ENCODE data around the gene TAF15.
A peak's percentile ranks its signal among the peaks of the same experiment; 100 is the strongest.

Gene TAF15

DNA sequence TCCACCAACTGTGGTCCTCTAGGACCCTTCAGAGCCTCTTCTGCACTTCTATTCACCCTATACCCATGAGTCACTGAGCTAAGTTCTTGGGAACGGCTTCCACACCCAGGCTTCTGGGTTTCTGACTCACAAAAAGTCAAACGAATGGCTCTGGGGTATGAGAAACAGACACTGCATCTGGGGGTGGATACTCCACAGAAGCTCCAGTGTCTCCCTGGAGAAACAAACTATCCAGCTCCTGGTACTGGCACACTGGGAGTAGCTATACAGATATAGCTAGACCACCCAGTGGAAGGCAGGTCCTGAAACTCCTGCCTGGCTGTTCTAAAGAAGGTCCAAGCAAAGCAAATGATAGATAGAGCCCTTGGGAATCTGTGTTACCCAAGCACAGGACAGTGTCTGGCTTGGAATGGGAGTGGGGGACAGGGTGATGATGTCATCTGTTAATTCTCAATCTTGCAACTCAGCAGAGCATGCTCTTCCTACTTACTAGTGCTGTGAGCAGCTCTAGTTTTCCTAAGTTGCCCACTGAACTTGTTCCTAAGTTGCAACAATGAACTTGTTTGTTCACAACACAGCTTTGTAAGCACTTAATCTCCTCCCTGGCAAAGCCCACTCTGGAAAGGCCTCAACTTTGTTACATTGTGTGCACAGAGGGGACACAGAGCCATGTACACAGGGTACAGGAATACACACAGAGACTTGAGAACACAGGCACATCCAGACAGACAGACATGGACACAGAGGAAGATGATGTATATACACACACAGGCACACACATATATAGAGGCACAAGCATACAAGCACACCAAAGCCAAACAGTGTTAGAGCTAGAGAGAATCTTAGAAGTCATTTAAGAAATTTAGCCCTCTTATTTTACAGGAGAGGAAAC, 20.6 kb upstream of the TAF15 start:
- DNase-seq (ENCODE audit: low spot score): peak; percentile 92

DNA sequence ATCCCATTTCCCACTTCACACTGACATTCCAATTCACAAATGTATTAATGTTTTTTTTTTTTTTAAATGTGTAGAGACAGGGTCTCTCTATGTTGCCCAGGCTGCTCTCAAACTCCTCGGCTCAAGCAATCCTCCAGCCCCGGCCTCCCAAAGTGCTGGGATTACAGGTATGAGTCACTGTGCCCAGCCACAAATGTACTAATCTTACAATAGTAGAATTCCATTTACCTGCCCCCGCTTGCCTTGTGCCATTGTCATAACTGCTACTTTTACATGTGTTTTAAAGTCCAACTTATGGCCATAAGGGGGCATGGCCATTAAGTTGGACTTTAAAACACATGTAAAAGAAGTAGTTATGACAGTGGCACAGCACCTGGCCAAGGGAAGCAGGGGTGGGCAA, 18.4 kb upstream of the TAF15 start:
- DNase-seq (ENCODE audit: low spot score): no peak

DNA sequence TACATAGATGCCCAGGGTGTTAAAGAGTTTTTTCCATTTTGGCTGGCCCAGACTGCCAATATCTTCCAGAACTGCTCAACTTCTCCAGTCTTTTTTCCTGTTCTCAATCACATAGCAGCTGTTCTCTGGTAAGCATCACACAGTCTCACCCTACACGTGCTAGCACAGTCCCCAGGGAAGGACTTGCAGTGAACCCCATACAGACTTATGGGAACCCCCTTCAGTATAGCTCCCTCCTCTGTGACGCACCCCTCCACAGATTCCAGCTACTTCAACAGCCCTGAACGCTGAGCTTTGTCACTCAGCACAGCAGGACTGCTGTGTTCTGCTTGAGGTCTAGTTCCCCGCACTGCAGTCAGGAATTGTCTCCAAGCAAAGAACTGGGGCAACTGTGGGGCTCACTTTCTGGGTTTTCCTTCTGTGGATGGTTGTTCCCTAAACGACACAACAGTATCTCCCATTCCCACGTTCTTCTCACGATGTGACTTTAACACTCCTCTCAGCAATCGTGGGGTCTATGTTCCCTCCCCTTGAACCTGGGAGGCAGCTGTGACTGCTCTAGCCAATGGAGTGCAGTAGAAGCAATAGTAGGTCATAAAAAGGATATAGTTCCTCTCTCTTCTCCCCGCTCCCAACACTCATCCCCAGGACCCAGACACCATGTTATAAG, 17.5 kb upstream of the TAF15 start:
- no peak for DNase-seq (ENCODE audit: low spot score)

DNA sequence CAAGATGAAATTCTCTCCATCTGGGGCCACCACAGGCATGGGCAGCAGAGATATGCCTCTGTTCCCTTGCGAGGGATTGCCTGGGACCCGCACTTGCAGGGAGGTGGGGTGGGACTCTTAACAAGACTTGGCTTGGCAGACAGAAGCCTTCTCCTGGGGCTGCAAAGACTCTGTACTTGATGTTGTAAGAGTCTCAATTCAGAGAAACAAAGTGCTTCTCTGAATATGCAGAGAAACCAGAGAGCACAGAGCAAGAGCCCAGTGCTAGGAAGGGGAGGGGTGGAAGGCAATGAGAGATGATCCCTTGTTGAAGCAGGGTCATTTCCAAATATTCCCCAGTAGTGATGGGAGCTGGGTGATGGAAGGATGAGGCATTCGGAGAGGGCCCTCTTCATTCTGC, 16.0 kb upstream of the TAF15 start:
- DNase-seq (ENCODE audit: low spot score): peak; percentile 0

DNA sequence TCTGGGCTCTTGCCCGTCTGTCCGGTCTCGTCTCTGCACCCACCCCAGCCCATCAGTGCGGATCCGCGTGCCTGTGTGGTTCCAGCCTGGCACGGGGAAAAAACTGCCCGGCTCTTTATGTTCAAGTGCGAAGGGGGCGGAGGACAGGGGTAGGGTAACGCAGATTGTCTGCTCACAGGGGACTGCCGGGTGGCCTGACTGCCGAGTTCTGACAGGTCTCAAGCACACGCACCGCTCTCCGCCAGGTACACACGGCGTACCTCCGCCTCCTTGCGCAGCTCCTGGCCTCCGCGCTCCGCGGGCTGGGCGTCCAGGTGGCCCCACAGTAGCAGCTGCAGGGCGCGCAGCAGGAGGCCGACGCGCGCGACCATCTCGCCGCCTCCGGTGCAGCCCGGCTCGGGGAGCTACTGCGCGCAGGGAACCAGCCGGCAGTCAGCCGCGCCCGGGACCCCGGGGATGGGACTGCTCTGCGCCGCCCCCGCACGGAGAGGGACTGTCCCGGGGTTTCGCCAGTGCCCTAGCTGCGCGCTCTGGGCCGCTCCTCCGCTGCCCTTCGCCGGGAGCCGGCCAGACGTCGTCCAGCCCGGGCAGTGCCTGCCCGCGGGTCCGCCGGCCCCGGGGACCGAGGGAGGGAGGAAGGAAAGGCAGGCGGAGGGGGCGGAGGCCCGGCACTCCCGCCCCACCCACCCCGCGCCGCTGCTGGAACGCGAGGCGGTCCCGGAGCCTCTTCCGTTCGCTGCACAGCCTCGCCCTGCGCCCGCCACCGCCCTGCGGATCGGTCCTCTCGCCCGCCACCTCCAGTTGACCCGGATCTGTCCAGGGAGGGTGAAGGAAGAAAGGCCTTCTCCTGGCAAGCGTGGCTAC, 14.0 kb upstream of the TAF15 start, which contains the start of gene MMP28:
Gene MMP28, minus strand, starts transcription at position 635 of the 864 bp plus-strand sequence. Its CDS starts 264 bp downstream, at position 371.
- DNase-seq (ENCODE audit: low spot score): peak; percentile 1

DNA sequence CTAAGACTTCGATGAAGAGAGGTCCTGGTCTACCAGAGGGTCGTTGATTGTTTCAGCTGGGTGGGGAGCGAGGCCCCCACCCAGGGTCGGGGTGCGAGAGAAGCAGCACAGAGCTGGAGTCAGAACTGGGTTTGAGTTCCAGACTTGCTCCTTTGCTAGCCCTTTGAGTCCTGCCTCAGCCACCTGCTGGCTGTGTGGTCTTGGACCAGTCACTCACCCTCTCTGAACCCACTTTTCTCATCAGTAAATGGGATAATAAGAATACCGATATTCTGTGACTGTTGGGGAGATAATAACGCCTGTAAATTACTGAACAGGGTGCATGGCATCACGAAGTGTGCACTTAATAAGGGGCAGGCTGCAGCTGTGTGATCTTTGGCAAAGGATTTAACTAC, 13.4 kb upstream of the TAF15 start:
- no peak for DNase-seq (ENCODE audit: low spot score)

DNA sequence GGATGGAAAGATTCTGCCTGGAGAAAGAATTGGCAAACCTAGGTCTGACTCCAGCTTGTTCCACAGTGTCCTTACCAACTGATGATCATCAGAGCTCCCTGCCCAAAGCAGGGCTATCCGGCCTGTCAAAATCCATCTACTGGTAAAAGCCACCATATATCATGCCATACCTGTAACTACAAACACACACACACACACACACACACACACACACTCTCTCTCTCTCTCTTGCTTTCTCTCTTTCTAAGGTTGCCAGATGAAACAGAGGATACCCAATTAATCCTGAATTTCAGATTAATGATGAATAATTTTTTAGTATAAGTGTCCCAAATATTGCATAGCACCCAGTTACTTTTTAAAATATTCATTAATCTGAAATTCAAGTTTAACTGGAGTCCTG, 12.3 kb upstream of the TAF15 start:
- DNase-seq (ENCODE audit: low spot score): no peak

DNA sequence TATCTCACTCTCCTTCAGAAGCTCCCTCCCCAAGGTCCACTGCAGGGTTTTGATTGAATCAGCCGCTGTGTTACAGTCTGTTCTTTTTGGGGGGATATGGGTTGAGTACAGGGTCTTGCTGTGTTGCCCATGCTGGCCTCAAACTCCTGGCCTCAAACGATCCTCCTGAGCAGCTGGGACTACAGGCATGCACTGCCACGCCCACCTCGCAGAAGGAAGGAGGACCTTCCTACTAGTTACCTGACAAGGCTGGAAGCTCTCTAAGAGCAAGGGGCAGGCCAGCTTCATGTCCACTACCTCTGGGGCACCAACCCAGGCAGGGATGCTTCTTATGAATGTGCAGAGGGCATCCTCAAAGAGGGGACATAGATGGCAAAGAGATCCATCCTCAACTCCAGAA, 11.9 kb upstream of the TAF15 start:
- DNase-seq (ENCODE audit: low spot score): no peak

DNA sequence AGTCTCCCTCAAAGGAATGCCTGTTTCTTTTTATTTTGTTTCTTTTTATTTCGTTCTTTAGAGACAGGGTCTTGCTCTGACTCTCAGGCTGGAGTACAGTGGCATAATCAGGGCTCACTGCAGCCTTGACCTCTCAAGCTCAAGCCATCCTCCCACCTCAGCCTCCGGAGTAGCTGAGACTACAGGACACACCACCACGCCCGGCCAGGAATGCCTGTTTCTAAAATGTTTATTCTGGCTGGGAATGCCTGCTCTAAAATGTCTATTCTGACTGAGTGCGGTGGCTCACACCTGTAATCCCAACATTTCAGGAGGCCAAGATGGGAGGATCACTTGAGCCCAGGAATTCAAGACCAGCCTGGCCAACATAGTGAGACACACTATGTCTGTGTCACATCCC, 11.4 kb upstream of the TAF15 start:
- no peak for DNase-seq (ENCODE audit: low spot score)

DNA sequence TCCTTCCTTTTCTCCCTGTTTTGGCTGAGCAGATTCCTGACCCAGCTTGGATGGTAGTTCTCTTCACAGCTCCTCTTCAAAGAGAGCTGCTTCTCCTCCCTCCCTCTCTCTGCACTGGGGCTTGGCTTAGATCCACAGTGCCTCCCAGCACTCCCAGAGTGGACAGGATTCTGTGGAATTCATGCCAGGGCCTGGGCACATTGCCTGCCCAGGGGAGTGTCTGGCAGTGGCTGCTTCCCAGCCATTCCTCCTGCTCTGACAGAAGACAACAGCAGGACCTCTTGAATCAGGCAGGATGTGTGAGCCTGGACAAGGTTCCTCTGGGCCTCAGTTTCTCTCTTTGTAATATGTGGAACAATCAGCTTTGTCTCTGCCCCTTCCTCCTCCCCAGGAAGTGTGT, 9.3 kb upstream of the TAF15 start:
- DNase-seq (ENCODE audit: low spot score): peak; percentile 87

DNA sequence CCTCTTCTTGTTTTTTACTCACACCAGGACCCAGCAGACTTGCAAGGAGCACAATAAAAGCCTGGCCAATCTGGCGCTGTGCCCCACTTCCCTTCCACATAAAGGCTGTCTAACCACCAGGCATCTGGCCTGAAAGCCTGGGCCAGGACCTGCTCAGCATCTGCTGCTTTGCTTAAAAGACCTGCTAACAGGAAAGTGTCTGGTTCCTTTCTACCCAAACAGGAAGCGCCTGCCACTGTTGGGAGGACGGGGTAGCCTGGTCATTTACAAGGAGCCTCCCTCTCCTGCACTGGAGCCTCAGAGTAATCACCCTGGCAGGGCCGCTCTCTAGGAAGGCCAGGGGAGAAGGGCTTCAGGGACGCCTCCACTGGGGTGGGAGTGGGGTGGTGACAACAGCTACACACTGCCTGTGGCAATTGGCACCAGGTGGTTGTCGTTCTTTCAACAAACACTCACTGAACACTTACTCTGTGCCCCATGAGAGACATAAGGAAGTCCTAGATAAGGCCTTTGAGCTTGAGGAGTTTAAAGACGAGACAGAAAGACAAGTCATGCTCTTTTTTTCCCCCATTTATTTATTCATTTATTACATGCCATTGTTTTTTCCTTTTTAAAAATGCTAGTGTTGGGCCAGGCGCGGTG, 7.6 kb upstream of the TAF15 start:
- no peak for DNase-seq (ENCODE audit: low spot score)

DNA sequence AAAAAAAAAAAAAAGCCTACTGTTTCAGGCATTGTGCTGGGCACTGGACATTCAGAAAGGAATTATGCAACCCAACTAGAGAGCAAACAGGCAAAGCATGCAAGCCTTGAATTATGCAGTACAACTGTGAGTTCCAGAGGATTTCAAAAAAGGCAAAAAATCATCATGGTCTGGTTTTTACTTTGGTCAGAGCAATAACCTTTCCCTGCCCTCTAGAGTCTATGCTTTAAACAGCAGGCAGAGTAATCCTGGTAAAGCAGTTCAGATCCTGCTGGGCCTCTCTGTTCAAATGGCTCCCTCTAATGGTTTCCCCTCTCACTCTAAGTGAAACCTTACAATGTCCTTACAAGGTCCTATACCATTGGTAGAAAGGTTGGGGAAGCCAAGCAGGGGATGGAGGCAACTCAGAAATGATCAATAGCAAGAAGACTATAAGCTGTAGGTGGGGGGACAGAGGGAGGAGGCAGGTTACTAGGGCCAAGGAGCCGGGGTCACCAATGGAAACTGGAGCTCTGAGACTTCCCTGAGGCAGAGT, 4.6 kb upstream of the TAF15 start:
- peak; percentile 94 for DNase-seq (ENCODE audit: low spot score)

DNA sequence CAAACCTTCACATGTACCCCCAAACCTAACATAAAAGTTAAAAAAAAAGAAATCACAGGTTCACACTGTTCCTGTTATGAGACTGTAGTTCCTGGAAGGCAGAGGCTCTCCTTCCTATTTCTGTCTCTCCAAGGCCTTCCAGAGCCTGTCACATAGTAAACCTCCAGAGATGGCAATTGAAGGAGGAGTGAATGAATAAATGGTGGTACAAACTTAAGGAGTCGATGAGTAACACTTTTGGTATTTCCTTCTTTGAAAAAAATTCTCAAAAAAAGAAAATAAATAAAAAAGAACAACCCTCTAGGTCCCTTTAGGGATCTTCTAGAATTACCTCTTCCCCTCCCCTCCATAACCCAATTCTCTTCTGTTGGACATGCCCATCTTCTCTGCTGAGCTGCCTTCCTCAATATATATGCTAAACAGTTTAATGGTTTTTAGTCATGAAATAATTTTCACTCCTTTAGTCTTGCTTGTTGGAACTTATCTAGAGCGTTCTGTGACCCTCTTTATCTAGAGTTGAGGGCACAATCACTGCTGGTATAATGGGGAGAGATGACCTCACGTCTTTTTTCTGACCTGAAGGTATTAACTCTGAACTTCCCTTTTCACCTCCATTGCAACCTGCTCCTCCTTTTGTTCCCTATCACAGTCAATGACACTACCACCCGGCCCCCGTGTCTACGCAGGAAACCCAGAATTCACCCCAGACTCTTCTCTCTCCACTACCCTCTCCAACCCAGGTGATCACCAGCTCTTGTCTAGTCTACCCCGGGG, 1.7 kb upstream of the TAF15 start:
- no peak for DNase-seq (ENCODE audit: low spot score)

DNA sequence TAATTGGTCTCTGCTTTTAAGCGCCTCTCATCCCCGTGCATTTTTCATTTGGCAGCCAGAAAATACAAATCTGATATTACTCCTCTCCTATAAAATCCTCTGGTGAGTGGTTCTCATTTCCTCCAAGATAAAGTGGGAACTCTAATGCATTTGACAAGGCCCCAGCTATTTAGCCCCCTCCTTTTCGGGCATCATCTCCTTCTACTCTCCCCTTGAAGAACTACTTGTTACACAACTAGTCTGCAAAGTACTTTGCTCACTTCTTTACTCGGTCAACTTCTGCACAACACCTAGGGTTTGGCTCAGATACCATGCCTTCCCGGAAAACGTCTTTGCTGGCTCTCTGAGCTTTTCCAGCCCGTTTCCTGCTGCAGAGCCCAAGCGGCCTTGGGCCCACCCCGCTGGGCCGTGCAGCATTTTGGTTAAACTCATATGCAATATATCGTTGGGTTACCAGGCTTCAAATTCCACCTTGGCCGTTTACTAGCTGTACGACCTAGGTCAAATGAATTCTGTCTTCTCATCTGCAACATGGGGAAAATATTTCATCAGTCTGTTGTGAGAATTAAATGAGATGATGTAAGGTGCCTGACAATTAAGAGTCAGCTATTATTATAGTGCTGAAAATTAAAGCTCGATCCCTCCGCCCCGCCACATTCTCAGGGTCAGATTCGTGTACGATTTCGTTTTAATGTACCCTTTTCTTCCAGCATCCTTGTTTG, 883 bp upstream of the TAF15 start:
- DNase-seq (ENCODE audit: low spot score): no peak

DNA sequence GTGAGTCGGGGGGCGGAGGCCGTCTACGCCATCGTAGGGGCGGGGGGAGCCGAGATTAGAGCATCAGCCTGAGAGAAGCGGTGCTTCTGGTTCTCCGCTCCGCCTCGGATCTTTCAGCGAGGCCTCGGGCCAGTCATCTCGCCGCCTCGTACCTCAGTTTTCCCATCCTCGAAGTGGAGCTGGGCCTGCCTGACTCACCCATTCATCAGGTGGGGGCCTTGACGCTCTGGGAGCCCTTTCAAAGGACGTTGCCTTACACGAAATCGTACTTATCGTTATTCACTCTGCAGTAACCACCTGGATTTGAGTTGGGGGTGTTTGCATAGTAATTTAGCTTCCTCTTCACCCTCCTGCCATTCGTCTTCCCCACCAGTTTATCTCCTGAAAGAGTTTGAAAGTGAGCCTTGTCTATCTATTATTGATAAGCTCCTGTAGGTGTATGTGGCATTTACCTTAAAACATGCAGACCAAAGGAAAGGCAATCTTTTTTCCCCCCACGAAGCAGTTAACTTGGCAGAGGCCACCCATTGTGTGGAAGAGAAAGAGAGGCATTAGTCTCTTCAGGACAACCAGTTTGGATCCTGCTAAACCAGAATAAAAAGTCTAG, 674 bp downstream of the TAF15 start:
- no peak for DNase-seq (ENCODE audit: low spot score)

DNA sequence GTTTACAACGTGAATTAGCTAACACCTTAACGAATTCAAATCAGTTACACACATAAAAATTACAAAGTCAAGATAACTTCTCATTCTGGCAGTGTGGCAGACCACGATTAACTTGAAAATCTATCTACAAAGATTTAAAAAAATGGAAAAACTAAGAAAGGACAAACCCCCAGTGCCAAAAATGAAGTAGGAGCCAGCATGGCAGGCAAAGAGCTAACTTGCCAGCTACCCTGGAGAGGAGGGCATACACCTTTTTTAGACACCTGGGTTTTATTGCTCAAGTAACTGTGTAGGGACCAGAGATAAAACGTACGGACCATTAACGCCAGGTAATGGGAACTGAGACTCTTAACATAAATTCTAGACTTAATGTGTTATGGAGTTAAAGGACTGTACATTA, 2.5 kb downstream of the TAF15 start:
- DNase-seq (ENCODE audit: low spot score): no peak

DNA sequence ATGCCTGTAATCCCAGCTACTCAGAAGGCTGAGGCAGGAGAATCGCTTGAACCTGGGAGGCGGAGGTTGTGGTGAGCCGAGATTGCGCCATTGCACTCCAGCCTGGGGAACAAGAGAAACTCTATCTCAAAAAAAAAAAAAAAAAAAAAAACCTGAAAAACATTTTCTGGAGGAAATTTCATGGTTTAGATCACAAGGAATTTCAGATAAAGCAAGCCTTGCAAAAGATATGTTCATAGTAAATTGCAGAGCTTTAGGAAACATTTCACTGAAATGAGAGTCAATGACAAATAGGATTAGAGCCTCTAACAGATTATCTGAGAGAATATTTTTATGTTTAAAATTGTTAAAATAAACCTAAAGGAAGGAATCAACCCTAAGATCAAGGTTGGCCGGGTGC, 3.2 kb downstream of the TAF15 start:
- DNase-seq (ENCODE audit: low spot score): no peak

DNA sequence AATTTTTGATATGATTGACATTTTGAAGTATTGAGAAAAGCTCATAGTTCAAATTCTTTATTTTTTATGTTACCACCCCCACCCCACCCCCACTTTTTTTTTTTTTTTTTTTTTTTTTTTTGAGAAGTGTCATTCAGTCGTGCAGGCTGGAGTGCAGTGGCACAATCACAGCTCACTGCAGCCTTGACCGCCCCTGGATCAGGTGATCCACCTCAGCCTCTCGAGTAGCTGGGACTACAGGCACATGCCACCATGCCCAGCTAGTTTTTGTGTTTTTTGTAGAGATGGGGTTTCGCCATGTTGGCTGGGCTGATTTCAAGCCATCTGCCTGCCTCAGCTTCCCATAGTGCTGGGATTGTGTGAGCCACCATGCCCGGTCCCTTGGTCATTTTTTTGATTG, 7.4 kb downstream of the TAF15 start:
- DNase-seq (ENCODE audit: low spot score): no peak

DNA sequence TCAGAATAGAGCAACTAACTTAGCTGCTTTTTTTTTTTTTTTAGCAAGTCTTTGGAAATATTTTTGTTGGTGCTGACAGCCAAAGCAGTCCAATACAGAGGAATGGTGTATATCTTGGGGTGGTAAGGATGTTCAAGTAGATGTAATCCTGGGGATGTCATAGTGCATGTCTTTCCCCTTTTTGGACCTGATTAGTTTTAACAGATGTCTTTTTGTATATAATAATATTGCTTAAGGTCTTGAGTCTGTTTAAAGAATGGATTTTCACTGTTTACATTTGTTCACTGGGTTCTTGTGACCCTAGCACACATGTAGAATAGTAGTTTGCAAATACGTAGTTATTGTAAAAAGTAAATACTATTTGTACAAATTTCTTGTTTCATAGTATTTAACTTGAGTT, 7.9 kb downstream of the TAF15 start:
- no peak for DNase-seq (ENCODE audit: low spot score)

DNA sequence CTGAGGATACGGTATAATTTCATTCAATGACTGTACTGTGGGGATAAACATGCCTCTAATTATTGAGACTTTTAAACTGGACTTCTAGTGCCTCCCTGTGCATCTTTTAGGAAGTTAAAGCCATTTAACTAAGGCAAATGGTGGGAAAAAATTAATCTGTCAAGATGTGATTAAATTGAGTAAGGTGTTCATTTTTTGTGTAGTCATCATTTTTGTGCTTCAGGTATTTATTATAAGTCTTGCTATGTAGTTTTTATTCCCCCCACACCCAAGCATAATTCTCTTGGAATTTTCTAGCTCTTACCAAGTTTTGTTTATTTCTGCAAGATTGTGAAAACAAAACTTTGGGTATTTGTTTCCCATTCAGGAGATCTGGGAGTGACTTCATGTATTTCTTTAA, 10.2 kb downstream of the TAF15 start:
- DNase-seq (ENCODE audit: low spot score): no peak

All from AG08395 (cell line).